HCT116 (cell line): Measurements from ENCODE around the gene ACTRT2. TPM values are rescaled to one million over a fixed set of nuclear protein-coding genes. Genes with fewer than 3 reads are reported as not detected.

Source experiments
- ATAC-seq: fragments of 200-7000 bp; cut with Tn5 transposase; 2 replicates; pipeline ENCODE4 v1.9.1; 2020; ENCODE audit warnings: mild to moderate bottlenecking, moderate library complexity
- BruUV-seq: library from RNA; stranded (reverse); fragments of 400-500 nt; replicated peaks from 2 replicates; lab custom pipeline; 2021; lab: Mats Ljungman, UMichigan
- CTCF ChIA-PET: fragments of 300-600 bp; sonication (Branson Sonifier 250); formaldehyde crosslinking; loops from one replicate; lab custom pipeline; 2021; ENCODE audit warnings: antibody characterized with exemption; lab: Charles Lee
- POLR2A ChIA-PET: fragments of 300-600, 350-600 bp; sonication (Branson Sonifier 250); formaldehyde crosslinking; loops from one replicate; lab custom pipeline; 2021; ENCODE audit warnings: antibody characterized with exemption; lab: Charles Lee
- RAD21 ChIA-PET, 2 experiments: fragments of 300-600 bp; sonication (Branson Sonifier 250); formaldehyde crosslinking; loops; one replicate each; lab custom pipeline; 2023; ENCODE audit warnings: low total read pairs in 2 of 2; ENCODE audit not compliant: uncharacterized antibody in 2 of 2, unreplicated experiment in 2 of 2, low non-redundant PET in 1 of 2; lab: Charles Lee
- DNase-seq: peaks from one replicate; pipeline ENCODE4 v3.0.0-alpha.2; 2010; ENCODE audit warnings: low read depth, low spot score
- H2AFZ ChIP-seq: fragments of 200-600 bp; shearing (Covaris generic), sonication (generic); 2 replicates; pipeline ENCODE4 v1.6.1; 2017; ENCODE audit warnings: low read depth, mixed run types, mixed read lengths, antibody characterized with exemption, low read length; ENCODE audit not compliant: poor library complexity, severe bottlenecking
- H3K27ac ChIP-seq: 2 replicates; pipeline ENCODE4 v1.5.1; 2012; ENCODE audit warnings: low read depth, low read length
- H3K27me3 ChIP-seq: fragments of 200-600 bp; sonication (generic); 2 replicates; pipeline ENCODE4 v1.6.1; 2016; ENCODE audit warnings: mixed run types, low read length, mixed read lengths; ENCODE audit not compliant: insufficient read depth
- H3K36me3 ChIP-seq, 2 experiments: fragments of 200-500 bp in 1 of 2; fragments of 200-600 bp in 1 of 2; sonication (Bioruptor generic) in 1 of 2; sonication (generic) in 1 of 2; 2 replicates each; pipeline versions ENCODE4 v1.5.1 to v1.6.1; 2014 to 2016; ENCODE audit warnings: low read length in 2 of 2, inconsistent platforms in 1 of 2, mixed read lengths in 1 of 2, mixed run types in 1 of 2; ENCODE audit not compliant: insufficient read depth in 2 of 2, control insufficient read depth in 1 of 2
- H3K4me1 ChIP-seq, 2 experiments: fragments of 200-600 bp in 1 of 2; sonication (generic) in 1 of 2; 2 replicates each; pipeline versions ENCODE4 v1.5.1 to v1.6.1; 2012 to 2017; ENCODE audit warnings: low read length in 2 of 2, inconsistent platforms in 1 of 2, mild to moderate bottlenecking in 1 of 2, mixed read lengths in 1 of 2, mixed run types in 1 of 2, moderate library complexity in 1 of 2; ENCODE audit not compliant: insufficient read depth in 2 of 2, control insufficient read depth in 1 of 2
- H3K4me2 ChIP-seq: fragments of 200-600 bp; sonication (generic); 2 replicates; pipeline ENCODE4 v1.6.1; 2017; ENCODE audit warnings: mixed run types, low read length, mixed read lengths
- H3K4me3 ChIP-seq, 2 experiments: fragments of 200-600 bp in 1 of 2; sonication (generic) in 1 of 2; replicated peaks in 1 of 2; 2 replicates each; pipeline ENCODE4 v1.5.1; 2011 to 2016; ENCODE audit warnings: low read length in 2 of 2, control low read depth in 1 of 2, low read depth in 1 of 2, mild to moderate bottlenecking in 1 of 2, mixed read lengths in 1 of 2, mixed run types in 1 of 2
- H3K79me2 ChIP-seq: fragments of 200-600 bp; sonication (generic); 2 replicates; pipeline ENCODE4 v1.6.1; 2017; ENCODE audit warnings: mild to moderate bottlenecking, mixed run types, low read length, moderate library complexity, mixed read lengths; ENCODE audit not compliant: insufficient read depth
- H3K9ac ChIP-seq: fragments of 200-600 bp; sonication (generic); 2 replicates; pipeline ENCODE4 v1.6.1; 2016; ENCODE audit warnings: low read length, mixed read lengths
- H3K9me2 ChIP-seq: fragments of 200-600 bp; sonication (generic), shearing (Covaris generic); 2 replicates; pipeline ENCODE4 v1.6.1; 2017; ENCODE audit warnings: mixed run types, mild to moderate bottlenecking, moderate library complexity; ENCODE audit not compliant: insufficient read depth
- H3K9me3 ChIP-seq, 2 experiments: fragments of 200-500 bp in 1 of 2; fragments of 200-600 bp in 1 of 2; sonication (Bioruptor generic) in 1 of 2; sonication (generic) in 1 of 2; 2 replicates each; pipeline ENCODE4 v1.6.1; 2014 to 2017; ENCODE audit warnings: low read length in 2 of 2, mixed read lengths in 2 of 2, inconsistent platforms in 1 of 2, low read depth in 1 of 2, mild to moderate bottlenecking in 1 of 2, mixed run types in 1 of 2, moderate library complexity in 1 of 2; ENCODE audit not compliant: control insufficient read depth in 1 of 2, insufficient read depth in 1 of 2
- H4K20me1 ChIP-seq: fragments of 200-600 bp; sonication (generic), shearing (Covaris generic); 2 replicates; pipeline ENCODE4 v1.6.1; 2017; ENCODE audit warnings: mixed run types, mild to moderate bottlenecking, moderate library complexity; ENCODE audit not compliant: insufficient read depth
- ATF3 ChIP-seq: IDR thresholded peaks from 2 replicates; pipeline ENCODE4 v1.6.1; 2012
- CBX3 ChIP-seq: IDR thresholded peaks from 2 replicates; pipeline ENCODE4 v1.6.1; 2012; ENCODE audit warnings: low read depth
- ELF1 ChIP-seq: IDR thresholded peaks from 2 replicates; pipeline ENCODE4 v1.6.1; 2012; ENCODE audit warnings: low read depth, borderline replicate concordance
- EZH2phosphoT487 ChIP-seq: fragments of 200-600 bp; IDR thresholded peaks from 2 replicates; pipeline ENCODE4 v1.6.1; 2018; ENCODE audit warnings: antibody characterized with exemption, borderline replicate concordance
- FOSL1 ChIP-seq: IDR thresholded peaks from 2 replicates; pipeline ENCODE4 v1.6.1; 2012; ENCODE audit warnings: low read depth
- REST ChIP-seq: IDR thresholded peaks from 2 replicates; pipeline ENCODE4 v1.6.1; 2012; ENCODE audit warnings: low read depth
- ZNF274 ChIP-seq: fragments of 200-500 bp; sonication (Bioruptor generic); IDR thresholded peaks from 2 replicates; pipeline ENCODE4 v1.6.1; 2014; ENCODE audit warnings: mild to moderate bottlenecking, low read depth, low read length, inconsistent platforms
- intact Hi-C: fragments of 100-400 bp; cut with micrococcal nuclease; formaldehyde crosslinking; loops from 2 replicates; pipeline ENCODE4 v1.10.0; 2022
- total RNA-seq: library from RNA; stranded (reverse); gene quantifications from one replicate; pipeline ENCODE4 v1.2.1, GENCODE V29; 2021; ENCODE audit not compliant: unreplicated experiment

ACTRT2 gene
- total RNA-seq, 1 experiment from 2014 or later = not detected

- Histone ChIP-seq H3K9me3 (no peaks in the 10 kb centered on the region), H3K4me2 (no peak overlapping the region), H2AFZ (no peak overlapping the region), H3K27me3 (no peaks in the 10 kb centered on the region), H3K79me2 (no peaks in the 10 kb centered on the region), H3K4me3 (no peak overlapping the region), H3K9ac (no peak overlapping the region), H3K27ac (no peak overlapping the region), H3K4me1 (no peaks in the 10 kb centered on the region), H3K9me2 (no peaks in the 10 kb centered on the region), H3K36me3 (no peaks in the 10 kb centered on the region), H4K20me1 (no peaks in the 10 kb centered on the region)
- TF ChIP-seq CBX3 = no peak
- TF ChIP-seq ELF1 = no peak
- no peak for TF ChIP-seq EZH2phosphoT487
- no peak for TF ChIP-seq REST
- no peak for TF ChIP-seq FOSL1
- no peak for TF ChIP-seq ZNF274
- no peak for TF ChIP-seq ATF3
- CTCF ChIA-PET = no interaction called here
- intact Hi-C loops = no loop called here
- ATAC-seq (no peak), DNase-seq (no peak)
- RAD21 ChIA-PET = no interaction called here
- no TSS peak for BruUV-seq
- POLR2A ChIA-PET = no interaction called here
These were observed 49.0 kb upstream of the ACTRT2 start for GRCh38 chr1:2972011-2972878.
